ENCODE data around the gene PLXND1.

- TF ChIP-seq POLR2A (IDR thresholded peaks at IDR 0.05; ENCODE audit: extremely low read depth, insufficient read length) (no peak), CTCF (IDR thresholded peaks at IDR 0.05; ENCODE audit: low read depth, low read length) (no peak)
Measured at GRCh38 chr3:129597087-129597999, 9.1 kb downstream of the PLXND1 start.

All from NB4 (cell line).